Right cardiac atrium (tissue), 5 donors: Measurements from ENCODE around the gene SEMA6A. TPM values are rescaled to one million over a fixed set of nuclear protein-coding genes. Genes with fewer than 3 reads are reported as not detected.

Source experiments
- ATAC-seq, 2 donors: fragments of 200-7000 bp; cut with Tn5 transposase; one replicate each; pipeline versions ENCODE4 v1.8.0 to v1.9.1; 2020; ENCODE audit warnings: moderate library complexity in 2 of 2, mild to moderate bottlenecking in 1 of 2
- DNase-seq, 3 donors: peaks; one replicate each; pipeline ENCODE4 v3.0.0-alpha.2; 2020
- H3K27ac ChIP-seq: one replicate; pipeline ENCODE4 v1.5.1; 2013; ENCODE audit warnings: mild to moderate bottlenecking, low read length, control low read depth, moderate library complexity
- H3K27me3 ChIP-seq: one replicate; pipeline ENCODE4 v1.6.1; 2013; ENCODE audit not compliant: control insufficient read depth, insufficient read depth
- H3K4me1 ChIP-seq: one replicate; pipeline ENCODE4 v1.6.1; 2013; ENCODE audit warnings: low read length; ENCODE audit not compliant: control insufficient read depth, insufficient read depth
- H3K4me3 ChIP-seq: one replicate; pipeline ENCODE4 v1.5.1; 2013; ENCODE audit warnings: low read length, control low read depth
- H3K9me3 ChIP-seq: one replicate; pipeline ENCODE4 v1.6.1; 2013; ENCODE audit warnings: low read length; ENCODE audit not compliant: control insufficient read depth
- WGBS: extraction: QIAGEN DNeasy Blood & Tissue Kit; methylation state at CpG from one replicate; pipeline ENCODE4 v1.1.7; 2013; 5-methylcytosine and 5-hydroxymethylcytosine counted together
- intact Hi-C, 4 donors: fragments of 100-400 bp; cut with DNase I; formaldehyde crosslinking; loops; one replicate each; pipeline versions ENCODE4 v1.11.0 to v1.14.0; 2022 to 2023
- polyA plus RNA-seq: library from polyadenylated mRNA; stranded (reverse); fragments of 200-250 nt; gene quantifications from one replicate; pipeline ENCODE4 v1.2.3, GENCODE V29; 2013
- total RNA-seq, 4 donors: library from RNA; stranded (reverse); fragmentation: NEBNext Ultra II Directional; extraction: Animal tissue kit (Norgen Biotek cat#: 25700); gene quantifications; one replicate each; pipeline ENCODE4 v1.2.1, GENCODE V29; 2021
- donor health status: healthy with polysubstance abuse.
- donor health status: DM: no; HTN: yes; CAD: no.
- donor health status: DM: no; HTN: no; CAD: no.
- donor health status: DM: no; HTN: yes; CAD: no; lungs with severe emphysema.
- donor health status: DM: yes; HTN: yes; CAD: no.

The SEMA6A gene
- total and polyA plus RNA-seq, 5 donors, result 3.1 to 9.4 (median 4.1) TPM

DNA sequence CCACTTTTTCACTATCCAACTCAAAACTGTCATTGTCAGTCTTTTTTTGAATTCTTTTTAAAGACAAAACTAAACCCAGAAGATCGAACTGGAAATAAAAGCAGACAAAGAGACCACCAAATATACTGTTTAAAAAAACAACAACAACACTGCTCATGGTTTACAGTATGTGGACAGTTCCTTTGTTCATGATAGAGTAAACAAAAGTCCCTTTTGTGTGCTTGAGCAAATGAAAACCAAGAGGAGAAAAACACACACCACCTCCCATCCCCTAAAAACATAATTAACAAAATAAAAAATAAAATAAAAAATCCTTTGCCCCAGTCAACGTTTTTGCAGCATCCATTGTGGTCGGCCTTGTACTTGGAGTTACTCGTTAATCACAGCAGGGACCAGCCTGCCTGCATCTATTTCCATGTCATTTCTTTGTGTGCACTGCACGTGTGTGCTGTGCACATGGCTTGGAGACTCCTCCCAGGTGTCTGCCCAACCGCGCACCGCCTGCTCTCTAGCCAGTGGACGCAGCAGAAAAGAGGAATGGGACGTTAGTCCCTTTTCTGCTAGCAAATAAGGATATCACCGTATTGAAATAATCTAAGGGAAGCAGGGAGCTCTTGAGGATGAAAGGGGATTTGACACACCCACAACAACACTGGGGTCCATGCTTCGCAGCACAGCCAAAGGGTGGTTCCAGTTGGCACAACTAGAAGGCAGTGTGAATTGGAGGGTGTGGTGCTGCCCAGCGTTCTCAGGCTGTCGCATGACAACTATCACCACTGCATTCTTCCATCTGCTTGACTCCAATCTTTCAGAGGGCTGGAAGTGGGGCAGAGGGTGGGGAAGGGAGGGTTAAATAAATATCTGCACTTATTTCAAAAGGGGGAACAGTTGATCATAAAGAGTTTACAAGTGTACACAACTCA is 130.0 kb downstream of the SEMA6A start:
- 83% methylated on average over 14 of the region's 14 CpGs for WGBS
- no peaks in the 10 kb centered on the region for H3K9me3 ChIP-seq
- H3K27ac ChIP-seq, result no peak overlapping the region
- H3K27me3 ChIP-seq, result no peaks in the 10 kb centered on the region
- ATAC-seq (no peak), DNase-seq (no peak)
- intact Hi-C loops, result no loop called here
- H3K4me1 ChIP-seq, result peaks cover 17% of the 10 kb centered on the region
- H3K4me3 ChIP-seq, result no peak overlapping the region

DNA sequence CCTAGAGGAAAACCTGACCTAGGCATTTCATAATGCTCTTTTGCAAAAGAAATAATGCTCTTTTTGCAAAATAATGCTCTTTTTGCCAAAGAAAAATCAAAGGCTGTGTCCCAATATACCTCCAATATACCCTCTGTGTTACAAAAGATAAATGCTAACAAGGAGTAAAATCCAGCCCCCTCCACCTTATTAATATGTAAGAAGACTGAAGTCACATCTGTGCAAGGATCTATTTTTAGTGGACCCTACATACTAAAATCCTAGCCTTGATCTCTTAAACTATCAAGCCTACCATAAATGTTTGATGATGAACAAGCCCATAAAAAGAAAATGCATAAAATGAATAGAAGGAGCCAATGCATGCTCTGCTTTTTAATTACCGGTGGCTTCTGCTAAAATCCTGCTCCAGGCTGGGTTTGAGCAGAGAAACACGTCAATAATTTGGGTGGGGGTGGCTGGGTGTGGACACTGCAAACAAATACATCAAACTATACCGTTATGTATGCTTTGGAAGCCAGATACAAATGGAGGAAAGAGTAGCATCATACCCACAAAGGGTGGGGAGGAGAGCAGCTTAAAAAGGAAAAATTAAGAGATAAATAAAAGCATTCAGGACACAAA is 131.6 kb downstream of the SEMA6A start:
- ATAC-seq, result no peak
- WGBS, result 93% methylated on average over 3 of the region's 3 CpGs
- no peaks in the 10 kb centered on the region for H3K9me3 ChIP-seq
- peaks cover 17% of the 10 kb centered on the region for H3K4me1 ChIP-seq
- intact Hi-C loops, result no loop called here
- H3K27ac ChIP-seq, result no peak overlapping the region
- no peak overlapping the region for H3K4me3 ChIP-seq
- no peak for DNase-seq
- H3K27me3 ChIP-seq, result no peaks in the 10 kb centered on the region

DNA sequence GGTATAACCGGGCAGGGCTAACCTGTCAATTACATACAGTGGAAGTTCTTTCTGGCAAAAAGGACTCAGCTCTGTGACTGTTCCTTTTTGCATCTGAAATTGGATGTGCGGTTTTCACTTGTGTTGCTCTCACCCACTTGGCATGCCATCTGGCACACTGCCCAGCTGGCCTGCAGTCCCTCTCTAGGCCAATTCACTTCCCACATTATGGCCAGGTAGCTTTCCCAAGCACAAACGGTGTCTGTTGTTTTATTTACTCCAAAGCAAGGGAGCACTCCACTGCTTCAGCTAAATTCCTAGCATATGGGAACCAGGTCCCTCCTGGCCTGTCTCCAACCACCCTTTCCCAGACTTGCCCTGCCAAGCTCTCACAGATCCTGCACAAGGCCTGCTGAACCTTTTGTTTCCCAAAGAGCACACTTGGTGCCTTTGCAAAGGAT is 132.5 kb downstream of the SEMA6A start:
- intact Hi-C loops, result no loop called here
- 36% methylated on average over 3 of the region's 3 CpGs for WGBS
- no peaks in the 10 kb centered on the region for H3K9me3 ChIP-seq
- H3K27me3 ChIP-seq, result no peaks in the 10 kb centered on the region
- ATAC-seq, result peak in 1 of 2 donors; percentile 63
- no peak overlapping the region for H3K27ac ChIP-seq
- peak; percentile 43 to 75 (median 69) for DNase-seq
- H3K4me3 ChIP-seq, result no peak overlapping the region
- peaks cover 17% of the 10 kb centered on the region for H3K4me1 ChIP-seq

DNA sequence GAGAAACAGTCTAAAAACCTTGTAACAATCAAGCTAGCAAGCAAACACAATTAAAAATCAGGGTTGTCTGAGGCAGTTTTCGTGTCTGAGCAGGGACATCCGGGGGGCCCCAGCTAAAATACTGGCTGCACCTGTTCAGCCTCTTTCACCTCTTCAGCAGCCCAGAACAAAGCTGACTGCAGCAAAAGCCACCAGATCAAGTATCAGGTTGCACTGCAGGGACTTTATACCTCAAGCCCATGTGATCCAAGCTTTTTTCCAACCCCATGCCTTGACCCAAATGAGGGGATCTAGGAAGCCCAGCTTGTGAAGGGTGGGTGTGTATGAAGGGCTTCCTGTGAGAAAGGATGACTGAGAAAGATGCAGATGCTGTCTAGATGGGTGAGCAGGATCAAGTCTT is 133.4 kb downstream of the SEMA6A start:
- DNase-seq (no peak), ATAC-seq (no peak)
- intact Hi-C loops, result no loop called here
- 94% methylated on average over 2 of the region's 2 CpGs for WGBS
- H3K9me3 ChIP-seq, result no peaks in the 10 kb centered on the region
- H3K4me1 ChIP-seq, result peaks cover 17% of the 10 kb centered on the region
- H3K4me3 ChIP-seq, result no peak overlapping the region
- no peak overlapping the region for H3K27ac ChIP-seq
- no peaks in the 10 kb centered on the region for H3K27me3 ChIP-seq

DNA sequence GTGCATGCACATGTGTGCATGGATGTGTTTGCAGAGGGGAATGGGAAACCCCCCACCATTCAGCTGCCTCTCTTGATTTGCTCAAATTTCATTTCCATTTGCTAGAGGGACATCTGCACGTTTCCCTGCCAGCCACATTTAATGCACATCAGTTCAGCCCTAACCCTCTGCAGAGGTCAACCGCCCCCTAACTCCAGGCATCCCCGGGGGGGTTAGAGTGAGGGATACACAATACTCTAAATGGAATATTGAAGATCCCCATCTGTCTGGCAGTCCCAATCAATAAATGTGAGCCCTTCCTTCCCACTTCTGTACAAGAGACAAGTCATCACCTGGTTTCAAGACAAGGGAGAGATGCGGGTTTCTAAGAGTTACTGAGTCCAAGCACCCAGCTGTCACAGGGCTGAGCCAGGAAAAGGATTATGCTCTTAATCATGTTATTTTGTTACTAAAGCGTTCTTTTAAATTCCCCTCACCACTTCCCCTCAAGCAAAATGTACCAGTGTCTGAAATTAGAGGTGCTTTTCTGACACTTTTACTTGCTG is 134.1 kb downstream of the SEMA6A start:
- intact Hi-C loops, result no loop called here
- 76% methylated on average over 5 of the region's 5 CpGs for WGBS
- Histone ChIP-seq H3K4me1 (peaks cover 20% of the 10 kb centered on the region), H3K27ac (no peak overlapping the region), H3K4me3 (no peak overlapping the region), H3K27me3 (no peaks in the 10 kb centered on the region), H3K9me3 (no peaks in the 10 kb centered on the region)
- DNase-seq (no peak), ATAC-seq (no peak)

DNA sequence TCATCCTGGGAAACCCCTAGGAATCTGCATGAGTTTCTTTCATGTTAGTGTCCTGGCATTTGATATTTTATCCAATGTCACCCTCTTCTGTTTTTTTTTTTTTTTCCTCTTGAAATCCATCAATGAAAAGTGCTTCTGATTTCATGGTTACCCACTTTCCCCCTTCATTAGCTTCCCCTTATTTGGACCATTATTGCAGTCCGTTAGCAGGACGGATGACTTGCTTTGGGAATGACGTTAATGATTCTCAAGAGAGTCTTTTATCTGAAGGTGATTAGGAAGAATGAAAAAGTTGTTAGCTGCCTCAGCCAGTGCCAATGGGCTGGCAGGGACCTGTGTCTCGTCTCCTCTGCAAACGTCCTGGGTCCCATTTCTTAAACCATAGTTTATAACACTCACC is 134.7 kb downstream of the SEMA6A start:
- 43% methylated on average over 5 of the region's 5 CpGs for WGBS
- Histone ChIP-seq H3K9me3 (no peaks in the 10 kb centered on the region), H3K4me1 (peaks cover 20% of the 10 kb centered on the region), H3K27me3 (no peaks in the 10 kb centered on the region), H3K27ac (no peak overlapping the region), H3K4me3 (no peak overlapping the region)
- intact Hi-C loops, result no loop called here
- ATAC-seq (no peak), DNase-seq (no peak)

DNA sequence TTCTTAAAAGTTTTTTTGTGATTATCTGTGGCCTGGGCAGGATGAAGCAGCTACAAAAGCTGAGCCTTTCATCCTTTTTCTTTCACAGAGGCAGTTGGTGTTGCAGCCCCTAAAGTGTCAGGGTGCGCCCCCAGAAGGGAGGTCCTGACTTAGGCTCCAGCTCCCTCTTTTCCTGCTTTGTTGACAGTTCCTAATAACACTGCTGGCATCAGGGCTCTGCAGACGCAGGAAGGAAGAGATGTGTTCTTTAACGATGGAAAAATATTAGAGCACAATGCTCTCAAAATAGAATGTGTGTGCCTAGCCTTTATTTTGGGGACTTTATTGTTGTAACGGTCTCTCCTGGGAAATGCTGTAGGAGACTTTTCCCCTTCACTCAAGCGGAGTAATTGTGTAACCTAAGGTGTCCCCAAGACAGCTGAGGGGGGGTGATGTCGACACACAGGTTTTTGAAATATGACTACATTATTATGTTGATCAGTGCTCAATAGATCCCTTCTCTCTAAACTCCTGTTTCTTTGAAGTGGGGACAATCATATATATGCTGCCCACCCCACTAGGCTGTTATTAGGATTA is 135.6 kb downstream of the SEMA6A start:
- Histone ChIP-seq H3K9me3 (no peaks in the 10 kb centered on the region), H3K4me1 (peaks cover 20% of the 10 kb centered on the region), H3K27me3 (no peaks in the 10 kb centered on the region), H3K4me3 (no peak overlapping the region), H3K27ac (no peak overlapping the region)
- ATAC-seq (peak in 1 of 2 donors; percentile 60), DNase-seq (no peak)
- intact Hi-C loops, result no loop called here
- WGBS, result 57% methylated on average over 6 of the region's 6 CpGs

DNA sequence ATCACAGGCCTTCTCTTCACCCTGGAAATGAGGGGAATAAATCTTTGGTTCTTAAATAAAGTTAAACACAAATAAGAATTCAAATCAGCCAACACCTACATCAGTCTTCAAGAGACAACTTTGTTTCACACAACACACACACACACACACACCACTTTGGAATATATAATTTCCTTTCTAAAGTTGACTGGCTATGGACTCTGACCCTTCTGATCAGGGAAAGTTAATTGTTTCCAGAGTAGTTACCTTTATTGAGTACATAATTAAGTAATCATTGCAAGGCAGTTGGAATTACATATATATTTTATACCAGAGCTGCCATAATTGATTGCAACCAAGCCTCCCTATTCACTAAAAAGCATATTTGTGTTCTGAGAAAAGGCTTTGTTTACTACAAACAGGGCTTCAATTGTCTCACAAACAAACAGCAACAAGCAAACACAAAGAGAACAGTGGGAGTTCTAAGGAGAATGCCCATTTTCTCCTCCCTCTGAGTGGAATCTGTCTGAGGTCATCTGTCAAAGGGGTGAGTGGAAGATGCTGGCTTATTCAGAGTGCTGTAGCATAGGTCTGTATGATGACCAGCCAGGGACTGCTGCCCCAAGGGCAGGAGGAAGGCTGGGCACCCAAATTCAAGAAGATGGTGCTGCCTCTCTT is 136.6 kb downstream of the SEMA6A start:
- H3K4me1 ChIP-seq, result peaks cover 20% of the 10 kb centered on the region
- H3K27me3 ChIP-seq, result no peaks in the 10 kb centered on the region
- intact Hi-C loops, result no loop called here
- no peak for ATAC-seq
- H3K4me3 ChIP-seq, result no peak overlapping the region
- H3K9me3 ChIP-seq, result no peaks in the 10 kb centered on the region
- no peak for DNase-seq
- H3K27ac ChIP-seq, result no peak overlapping the region

DNA sequence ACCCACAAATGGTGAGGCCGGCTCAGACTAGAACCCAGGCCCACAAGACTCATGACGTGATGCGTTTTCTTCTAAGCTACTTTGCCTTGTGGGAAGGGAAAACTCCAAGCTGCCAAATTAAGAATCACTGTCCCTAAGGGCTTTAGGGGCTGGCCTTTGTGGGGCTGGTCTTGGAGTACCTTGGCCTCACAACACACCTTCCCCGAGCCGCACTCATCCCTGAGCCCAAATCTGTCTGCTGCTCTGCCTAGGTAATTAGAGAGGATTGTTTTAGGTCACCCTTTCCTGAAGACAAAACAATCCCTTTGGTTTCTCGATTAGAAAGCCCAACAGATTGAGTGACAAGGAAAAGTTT is 137.3 kb downstream of the SEMA6A start:
- Histone ChIP-seq H3K9me3 (no peaks in the 10 kb centered on the region), H3K27ac (no peak overlapping the region), H3K4me1 (peaks cover 19% of the 10 kb centered on the region), H3K4me3 (no peak overlapping the region), H3K27me3 (no peaks in the 10 kb centered on the region)
- ATAC-seq (no peak), DNase-seq (no peak)
- 80% methylated on average over 6 of the region's 6 CpGs for WGBS
- intact Hi-C loops, result no loop called here

DNA sequence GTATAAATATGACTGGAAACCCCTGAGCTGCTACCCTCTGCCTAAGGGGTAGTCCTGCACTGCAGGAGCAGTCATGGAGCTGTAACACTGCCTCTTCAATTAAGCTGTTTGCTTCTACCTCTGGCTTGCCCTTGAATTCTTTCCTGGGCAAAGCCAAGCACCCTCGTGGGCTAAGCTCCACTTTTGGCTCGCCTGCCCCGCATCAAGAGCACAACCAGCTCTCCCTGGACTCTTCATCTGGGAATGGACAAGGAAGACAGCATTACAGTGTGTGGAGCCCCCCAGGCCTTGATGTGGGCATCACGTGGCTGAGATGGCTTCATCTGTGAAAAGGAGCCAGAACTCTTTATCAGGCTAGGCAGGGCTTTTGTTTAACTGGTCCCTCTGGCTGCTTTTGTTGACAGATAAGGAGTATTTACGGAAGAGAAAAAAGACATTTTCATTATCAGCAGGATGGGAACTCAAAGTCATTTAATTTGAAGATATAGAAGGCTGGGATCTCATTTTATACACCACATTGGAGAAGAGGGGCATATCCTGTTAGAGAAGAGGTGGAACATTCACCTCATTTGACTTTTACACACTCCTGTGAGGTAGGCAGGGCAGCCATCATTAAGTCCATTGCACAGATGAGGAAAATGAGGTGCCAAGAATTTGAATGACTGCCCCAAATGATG is 137.8 kb downstream of the SEMA6A start:
- ATAC-seq, result peak; percentile 65 to 78
- WGBS, result 59% methylated on average over 5 of the region's 5 CpGs
- Histone ChIP-seq H3K4me1 (peaks cover 16% of the 10 kb centered on the region), H3K9me3 (no peaks in the 10 kb centered on the region), H3K27ac (no peak overlapping the region), H3K27me3 (no peaks in the 10 kb centered on the region), H3K4me3 (no peak overlapping the region)
- no peak for DNase-seq
- intact Hi-C loops, result no loop called here
